MM.1S (cell line): ENCODE measurements around the gene FRMD1.

Experiments
- DNase-seq: peaks from one replicate; pipeline ENCODE4 v3.0.0-alpha.2; 2015
- H2AFZ ChIP-seq: fragments of 300-600 bp; sonication (generic); 2 replicates; pipeline ENCODE4 v1.6.0; 2016; ENCODE audit warnings: antibody characterized with exemption, low read length
- H3F3A ChIP-seq: fragments of 300-600 bp; sonication (generic); 2 replicates; pipeline ENCODE4 v1.6.1; 2016; ENCODE audit warnings: mild to moderate bottlenecking, antibody characterized with exemption, low read length, moderate library complexity, mixed read lengths; ENCODE audit not compliant: insufficient read depth
- H3K27ac ChIP-seq: fragments of 300-600 bp; sonication (generic); 2 replicates; pipeline ENCODE4 v1.5.1; 2016; ENCODE audit warnings: mild to moderate bottlenecking, low read length
- H3K27me3 ChIP-seq: fragments of 300-600 bp; sonication (generic); replicated peaks from 2 replicates; pipeline ENCODE4 v1.6.0; 2016; ENCODE audit warnings: low read length; ENCODE audit not compliant: insufficient read depth
- H3K36me3 ChIP-seq: fragments of 300-600 bp; sonication (generic); replicated peaks from 2 replicates; pipeline ENCODE4 v1.6.1; 2016; ENCODE audit warnings: mild to moderate bottlenecking, low read length, mixed read lengths; ENCODE audit not compliant: insufficient read depth
- H3K4me1 ChIP-seq: fragments of 300-600 bp; sonication (generic); 2 replicates; pipeline ENCODE4 v1.6.1; 2016; ENCODE audit warnings: low read length, mixed read lengths
- H3K4me2 ChIP-seq: fragments of 300-600 bp; sonication (generic); 2 replicates; pipeline ENCODE4 v1.6.0; 2016; ENCODE audit warnings: low read depth, low read length
- H3K4me3 ChIP-seq: fragments of 300-600 bp; sonication (generic); 2 replicates; pipeline ENCODE4 v1.5.1; 2016; ENCODE audit warnings: low read length, mixed read lengths
- H3K79me2 ChIP-seq: fragments of 300-600 bp; sonication (generic); 2 replicates; pipeline ENCODE4 v1.6.1; 2016; ENCODE audit warnings: mixed run types, low read length, mixed read lengths
- H3K9ac ChIP-seq: fragments of 300-600 bp; sonication (generic); 2 replicates; pipeline ENCODE4 v1.6.1; 2016; ENCODE audit warnings: low read length, mixed read lengths
- H3K9me2 ChIP-seq: fragments of 300-600 bp; sonication (generic); replicated peaks from 2 replicates; pipeline ENCODE4 v1.6.1; 2016; ENCODE audit warnings: mild to moderate bottlenecking, low read length, mixed read lengths; ENCODE audit not compliant: insufficient read depth
- H3K9me3 ChIP-seq: fragments of 300-600 bp; sonication (generic); replicated peaks from 2 replicates; pipeline ENCODE4 v1.6.1; 2016; ENCODE audit warnings: mild to moderate bottlenecking, low read length, mixed read lengths; ENCODE audit not compliant: insufficient read depth
- H4K20me1 ChIP-seq: fragments of 300-600 bp; sonication (generic); 2 replicates; pipeline ENCODE4 v1.6.1; 2016; ENCODE audit warnings: mild to moderate bottlenecking, low read length, moderate library complexity, mixed read lengths; ENCODE audit not compliant: insufficient read depth
- EZH2 ChIP-seq: fragments of 300-600 bp; sonication (generic); optimal IDR thresholded peaks from 2 replicates; pipeline ENCODE3; 2017; ENCODE audit warnings: low read depth, mild to moderate bottlenecking, antibody characterized with exemption, low read length, mixed read lengths
- EZH2phosphoT487 ChIP-seq: fragments of 300-600 bp; sonication (generic); IDR thresholded peaks from 2 replicates; pipeline ENCODE4 v1.6.1; 2018; ENCODE audit warnings: antibody characterized with exemption, low read length
- TF ChIP-seq, protein P1 (sequence below): fragments of 300-600 bp; sonication (generic); IDR thresholded peaks from 2 replicates; pipeline ENCODE4 v1.5.1; 2016; ENCODE audit warnings: antibody characterized with exemption, low read length, mixed read lengths

The FRMD1 gene

DNA sequence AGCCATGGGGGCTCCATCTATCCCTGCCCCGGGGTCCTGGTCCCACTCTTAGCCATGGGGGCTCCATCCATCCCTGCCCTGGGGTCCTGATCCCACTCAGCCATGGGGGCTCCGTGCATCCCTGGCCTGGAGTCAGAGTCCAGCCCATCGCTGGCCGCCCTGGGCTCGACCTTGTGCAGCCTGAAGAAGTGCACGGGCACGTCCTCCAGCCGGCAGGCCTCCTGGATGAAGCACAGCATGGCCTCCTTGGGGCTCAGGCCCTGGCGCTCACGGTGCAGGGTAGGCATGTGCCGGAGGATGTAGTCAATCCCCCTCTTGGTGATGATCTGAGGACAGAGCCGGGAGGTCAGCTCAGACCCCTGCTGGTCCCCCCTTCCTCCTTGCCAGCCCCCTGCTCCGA is 15.6 kb downstream of the FRMD1 start:
- H3K27me3 ChIP-seq: no peaks in the 10 kb centered on the region
- no peak overlapping the region for H3K9ac ChIP-seq
- H3K79me2 ChIP-seq: no peaks in the 10 kb centered on the region
- H3K4me1 ChIP-seq: no peaks in the 10 kb centered on the region
- H3K9me2 ChIP-seq: no peaks in the 10 kb centered on the region
- H2AFZ ChIP-seq: no peak overlapping the region
- no peak overlapping the region for H3K4me2 ChIP-seq
- H3K9me3 ChIP-seq: no peaks in the 10 kb centered on the region
- H3K27ac ChIP-seq: no peak overlapping the region
- DNase-seq: no peak
- no peaks in the 10 kb centered on the region for H3K36me3 ChIP-seq
- no peaks in the 10 kb centered on the region for H3F3A ChIP-seq
- no peak overlapping the region for H3K4me3 ChIP-seq
- TF ChIP-seq, protein P1, sequence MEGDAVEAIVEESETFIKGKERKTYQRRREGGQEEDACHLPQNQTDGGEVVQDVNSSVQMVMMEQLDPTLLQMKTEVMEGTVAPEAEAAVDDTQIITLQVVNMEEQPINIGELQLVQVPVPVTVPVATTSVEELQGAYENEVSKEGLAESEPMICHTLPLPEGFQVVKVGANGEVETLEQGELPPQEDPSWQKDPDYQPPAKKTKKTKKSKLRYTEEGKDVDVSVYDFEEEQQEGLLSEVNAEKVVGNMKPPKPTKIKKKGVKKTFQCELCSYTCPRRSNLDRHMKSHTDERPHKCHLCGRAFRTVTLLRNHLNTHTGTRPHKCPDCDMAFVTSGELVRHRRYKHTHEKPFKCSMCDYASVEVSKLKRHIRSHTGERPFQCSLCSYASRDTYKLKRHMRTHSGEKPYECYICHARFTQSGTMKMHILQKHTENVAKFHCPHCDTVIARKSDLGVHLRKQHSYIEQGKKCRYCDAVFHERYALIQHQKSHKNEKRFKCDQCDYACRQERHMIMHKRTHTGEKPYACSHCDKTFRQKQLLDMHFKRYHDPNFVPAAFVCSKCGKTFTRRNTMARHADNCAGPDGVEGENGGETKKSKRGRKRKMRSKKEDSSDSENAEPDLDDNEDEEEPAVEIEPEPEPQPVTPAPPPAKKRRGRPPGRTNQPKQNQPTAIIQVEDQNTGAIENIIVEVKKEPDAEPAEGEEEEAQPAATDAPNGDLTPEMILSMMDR: no peak
- TF ChIP-seq EZH2phosphoT487: no peak
- no peak for TF ChIP-seq EZH2
- no peaks in the 10 kb centered on the region for H4K20me1 ChIP-seq

DNA sequence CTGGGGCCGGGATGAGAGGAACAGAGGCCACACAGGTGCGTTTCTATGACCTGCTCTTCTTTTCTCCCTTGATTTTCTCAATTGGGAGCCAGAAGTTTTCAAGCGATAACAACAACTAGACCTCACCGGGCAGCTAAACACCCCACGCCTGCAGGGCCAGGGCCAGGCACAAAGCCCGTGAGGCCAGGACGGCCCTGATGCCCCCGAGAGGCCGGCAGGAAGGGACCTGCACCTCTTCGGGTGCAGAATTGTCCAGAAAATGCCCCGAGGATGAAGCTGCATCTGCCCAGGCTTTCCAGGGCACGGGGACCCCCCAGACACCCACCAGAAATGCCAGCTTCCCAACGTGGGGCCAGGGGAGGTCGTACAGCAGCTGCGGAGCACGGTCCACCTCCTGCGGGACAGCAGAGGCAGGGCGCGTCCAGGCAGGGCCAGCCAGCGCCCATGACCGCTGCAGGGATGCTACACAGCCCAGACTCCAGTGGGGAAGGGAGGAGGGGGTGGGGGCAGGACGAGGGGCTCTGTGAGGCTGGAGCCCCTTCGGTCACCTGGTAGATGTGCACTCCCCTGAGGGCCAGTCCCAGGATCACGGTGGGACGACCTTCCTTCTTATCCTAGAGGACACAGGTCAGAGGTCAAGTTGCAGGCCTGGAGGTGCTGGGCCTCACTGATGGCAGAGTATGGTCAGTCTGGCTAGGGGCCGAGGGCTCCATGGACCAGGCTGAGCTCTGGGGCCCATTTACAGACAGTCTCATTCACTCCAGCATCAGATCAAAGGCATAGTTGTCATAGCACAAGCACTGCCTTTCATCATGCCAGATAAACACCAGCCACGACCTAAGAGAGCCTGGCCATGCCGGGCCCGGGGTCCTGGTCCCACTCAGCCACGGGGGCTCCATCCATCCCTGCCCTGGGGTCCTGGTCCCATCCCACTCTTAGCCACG is 16.4 kb downstream of the FRMD1 start:
- H4K20me1 ChIP-seq: no peaks in the 10 kb centered on the region
- H3K4me2 ChIP-seq: no peak overlapping the region
- H3K9ac ChIP-seq: no peak overlapping the region
- H3K36me3 ChIP-seq: no peaks in the 10 kb centered on the region
- no peak for DNase-seq
- no peak overlapping the region for H3K27ac ChIP-seq
- no peaks in the 10 kb centered on the region for H3K9me2 ChIP-seq
- no peak overlapping the region for H3K4me3 ChIP-seq
- H3K9me3 ChIP-seq: no peaks in the 10 kb centered on the region
- H3F3A ChIP-seq: no peaks in the 10 kb centered on the region
- no peak overlapping the region for H2AFZ ChIP-seq
- no peaks in the 10 kb centered on the region for H3K4me1 ChIP-seq
- TF ChIP-seq EZH2: no peak
- TF ChIP-seq, protein P1: no peak
- TF ChIP-seq EZH2phosphoT487: no peak
- H3K27me3 ChIP-seq: no peaks in the 10 kb centered on the region
- H3K79me2 ChIP-seq: no peaks in the 10 kb centered on the region

DNA sequence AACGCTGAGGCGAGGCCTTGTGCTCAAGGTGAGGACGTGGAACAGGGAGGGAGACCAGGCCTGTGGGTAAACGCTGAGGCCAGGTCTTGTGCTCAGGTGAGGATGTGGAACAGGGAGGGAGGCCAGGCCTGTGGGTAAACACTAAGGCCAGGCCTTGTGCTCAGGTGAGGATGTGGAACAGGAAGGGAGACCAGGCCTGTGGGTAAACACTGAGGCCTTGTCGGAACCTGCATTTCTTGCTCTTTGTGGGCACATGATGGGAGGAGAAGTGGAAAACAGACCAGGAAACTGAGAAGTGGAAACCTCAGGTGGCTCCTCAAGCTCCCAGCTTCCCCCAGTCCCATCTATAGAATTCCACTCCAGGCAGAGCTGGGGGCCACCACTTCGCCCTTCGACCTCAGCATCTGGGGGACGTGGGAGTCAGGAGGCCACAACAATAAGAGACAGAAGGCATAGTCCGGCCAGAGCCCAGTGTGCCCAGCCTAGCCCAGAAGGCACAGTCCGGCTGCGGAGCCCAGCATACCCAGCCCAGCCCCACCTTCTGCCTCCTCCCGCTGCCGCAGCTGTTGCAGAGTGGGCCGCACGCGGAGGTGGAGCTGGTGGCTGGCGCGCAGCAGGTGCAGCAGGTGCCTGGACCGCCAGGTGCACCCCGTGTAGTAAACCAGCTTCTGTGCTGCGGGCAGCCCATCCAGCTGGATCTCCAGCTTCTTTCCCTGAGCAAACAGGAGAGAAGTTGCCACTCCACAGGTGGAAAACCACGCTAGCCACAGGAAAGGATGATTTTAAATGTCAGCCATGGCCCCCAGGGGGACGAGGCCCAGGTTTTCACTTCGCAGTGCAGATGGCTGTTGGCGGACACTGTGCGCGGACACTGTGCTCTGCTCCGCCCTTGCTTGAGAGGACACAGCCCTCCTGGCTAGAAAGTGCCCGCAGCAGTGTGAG is 17.5 kb downstream of the FRMD1 start:
- Histone ChIP-seq H3K4me3 (no peak overlapping the region), H3K79me2 (no peaks in the 10 kb centered on the region), H3K4me2 (no peak overlapping the region), H2AFZ (no peak overlapping the region), H3K9me3 (no peaks in the 10 kb centered on the region), H4K20me1 (no peaks in the 10 kb centered on the region), H3K36me3 (no peaks in the 10 kb centered on the region), H3K9me2 (no peaks in the 10 kb centered on the region), H3K27ac (no peak overlapping the region), H3K27me3 (no peaks in the 10 kb centered on the region), H3K4me1 (no peaks in the 10 kb centered on the region), H3F3A (no peaks in the 10 kb centered on the region), H3K9ac (no peak overlapping the region)
- no peak for TF ChIP-seq EZH2phosphoT487
- TF ChIP-seq, protein P1: no peak
- TF ChIP-seq EZH2: no peak
- DNase-seq: no peak
